SU-DHL-6 (cell line): ENCODE results near the gene MCF2L2.

Experiments
- EZH2phosphoT487 ChIP-seq: fragments of 200-600 bp; sonication (generic), shearing (Covaris generic); conservative IDR thresholded peaks from 2 replicates; pipeline ENCODE4 v1.6.1; 2018; ENCODE audit warnings: mild to moderate bottlenecking, antibody characterized with exemption, low read length, moderate library complexity, mixed read lengths
- TF ChIP-seq, protein P1 (sequence below): fragments of 200-600 bp; sonication (generic); IDR thresholded peaks from one replicate; pipeline ENCODE4 v1.5.1; 2017; ENCODE audit warnings: antibody characterized with exemption, mild to moderate bottlenecking, low read length, moderate library complexity; ENCODE audit not compliant: insufficient read depth, poor library complexity, severe bottlenecking

DNA sequence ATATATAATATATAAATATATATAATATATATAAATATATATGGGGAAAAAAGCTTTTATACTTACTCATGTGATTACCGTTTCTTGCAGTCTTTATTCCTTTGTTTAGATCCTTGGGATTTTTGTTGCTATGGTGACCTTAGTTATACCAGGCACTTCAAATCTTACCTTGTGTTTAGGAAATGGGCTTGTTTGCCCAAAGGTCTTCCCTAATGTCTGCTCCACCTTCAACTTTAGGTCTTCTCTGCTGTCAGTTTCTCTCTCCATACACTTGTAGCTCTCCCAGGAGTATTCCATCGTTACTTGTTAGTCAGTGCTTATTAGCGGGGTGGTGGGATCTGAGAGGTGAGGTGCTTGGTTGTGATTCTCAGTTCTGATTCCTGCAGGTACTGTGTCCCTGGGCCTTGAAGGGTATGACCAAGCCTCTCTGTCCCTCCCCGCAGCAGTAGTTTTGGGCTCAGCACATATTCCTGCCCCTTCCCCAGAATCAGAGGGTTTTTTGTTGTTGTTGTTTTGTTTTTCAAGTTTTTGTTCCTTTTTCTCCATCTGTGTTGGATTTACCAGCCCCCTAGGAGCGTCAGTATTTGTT lies 256.3 kb downstream of the MCF2L2 start:
- TF ChIP-seq, protein P1, sequence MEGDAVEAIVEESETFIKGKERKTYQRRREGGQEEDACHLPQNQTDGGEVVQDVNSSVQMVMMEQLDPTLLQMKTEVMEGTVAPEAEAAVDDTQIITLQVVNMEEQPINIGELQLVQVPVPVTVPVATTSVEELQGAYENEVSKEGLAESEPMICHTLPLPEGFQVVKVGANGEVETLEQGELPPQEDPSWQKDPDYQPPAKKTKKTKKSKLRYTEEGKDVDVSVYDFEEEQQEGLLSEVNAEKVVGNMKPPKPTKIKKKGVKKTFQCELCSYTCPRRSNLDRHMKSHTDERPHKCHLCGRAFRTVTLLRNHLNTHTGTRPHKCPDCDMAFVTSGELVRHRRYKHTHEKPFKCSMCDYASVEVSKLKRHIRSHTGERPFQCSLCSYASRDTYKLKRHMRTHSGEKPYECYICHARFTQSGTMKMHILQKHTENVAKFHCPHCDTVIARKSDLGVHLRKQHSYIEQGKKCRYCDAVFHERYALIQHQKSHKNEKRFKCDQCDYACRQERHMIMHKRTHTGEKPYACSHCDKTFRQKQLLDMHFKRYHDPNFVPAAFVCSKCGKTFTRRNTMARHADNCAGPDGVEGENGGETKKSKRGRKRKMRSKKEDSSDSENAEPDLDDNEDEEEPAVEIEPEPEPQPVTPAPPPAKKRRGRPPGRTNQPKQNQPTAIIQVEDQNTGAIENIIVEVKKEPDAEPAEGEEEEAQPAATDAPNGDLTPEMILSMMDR = no peak
- no peak for TF ChIP-seq EZH2phosphoT487
